Mesenteric fat pad (tissue), 1 donor: ENCODE results near the gene ZNF766. TPM values are rescaled to one million over a fixed set of nuclear protein-coding genes. Genes with fewer than 3 reads are reported as not detected.
"Not testable (repeated sequence)": the region's sequence is repeated elsewhere in the genome, so short reads cannot be mapped to it uniquely, and the experiment has no call there.

ENCODE experiments used
- DNase-seq: peaks from one replicate; pipeline ENCODE4 v3.0.0-alpha.2; 2020; ENCODE audit warnings: low spot score
- total RNA-seq: library from RNA; stranded (reverse); fragmentation: NEBNext Ultra II Directional; extraction: Animal tissue kit (Norgen Biotek cat#: 25700); gene quantifications from one replicate; pipeline ENCODE4 v1.2.1, GENCODE V29; 2021
- donor health status: DM: yes; HTN: yes; CAD: no.

Gene ZNF766
- total RNA-seq, 1 donor from 2014 or later, result 10.1 TPM

- no peak for DNase-seq
These were observed 4.8 kb downstream of the ZNF766 start for GRCh38 chr19:52274191-52274590.

GRCh38 chr19:52275988-52276387 is 6.6 kb downstream of the ZNF766 start:
- DNase-seq, result no peak

DNA sequence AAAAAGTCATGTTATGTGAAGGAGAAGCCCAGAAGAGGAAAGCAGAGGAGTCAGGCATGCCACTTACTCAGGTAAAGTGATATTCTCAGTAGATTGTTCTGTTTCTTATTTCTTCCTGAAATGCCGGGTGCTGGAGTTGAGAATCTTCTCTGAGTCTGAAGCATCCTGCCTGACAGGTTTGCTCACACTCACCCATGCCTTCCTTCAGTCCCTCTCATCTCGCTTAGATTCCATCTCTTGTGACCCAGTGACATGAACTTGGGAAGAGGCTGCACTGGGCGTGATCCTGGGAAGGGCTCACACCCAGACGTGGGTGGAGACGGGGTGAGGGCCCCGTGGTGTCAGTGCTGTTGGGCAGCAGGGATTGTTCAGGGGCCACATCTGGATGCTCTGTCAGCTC is 8.1 kb downstream of the ZNF766 start:
- DNase-seq, result no peak

DNA sequence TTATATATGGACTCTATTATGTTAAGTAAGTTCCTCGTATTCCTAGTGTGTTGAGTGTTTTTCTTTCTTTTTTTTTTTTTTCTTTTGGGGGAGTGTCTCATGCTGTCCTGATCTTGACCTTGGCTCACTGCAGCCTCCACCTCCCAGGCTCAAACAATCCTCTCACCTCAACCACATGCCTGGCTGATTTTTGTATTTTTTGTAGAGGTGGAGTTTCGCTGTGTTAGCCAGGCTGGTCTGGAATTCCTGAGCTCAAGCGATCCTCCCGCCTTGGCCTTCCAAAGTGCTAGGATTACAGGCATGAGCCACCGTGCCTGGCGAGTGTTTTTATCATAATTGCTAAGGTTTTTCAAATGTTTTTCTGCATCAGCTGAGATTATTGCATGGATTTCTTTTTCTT is 16.9 kb downstream of the ZNF766 start:
- DNase-seq, result no peak

DNA sequence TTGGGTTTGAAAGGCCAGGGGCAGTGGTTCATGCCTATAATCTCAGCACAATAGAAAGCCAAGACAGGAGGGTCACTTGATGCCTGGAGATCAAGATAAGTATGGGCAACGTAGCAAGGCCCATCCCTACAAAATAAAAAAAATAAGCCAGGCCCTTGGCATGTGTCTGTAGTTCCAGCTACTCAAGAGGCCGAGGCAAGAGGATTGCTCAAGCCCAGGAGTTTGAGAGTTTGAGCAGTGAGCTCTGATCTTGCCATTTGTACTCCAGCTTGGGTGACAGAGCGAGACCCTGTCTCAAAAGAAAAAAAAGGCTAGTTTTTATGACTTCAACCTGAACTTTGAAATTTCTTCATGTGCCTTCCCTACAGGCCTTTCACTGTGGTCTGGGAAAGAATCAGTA is 22.4 kb downstream of the ZNF766 start:
- DNase-seq, result no peak

- not testable (repeated sequence) for DNase-seq
These were observed 23.6 kb downstream of the ZNF766 start for GRCh38 chr19:52292946-52293345.

DNA sequence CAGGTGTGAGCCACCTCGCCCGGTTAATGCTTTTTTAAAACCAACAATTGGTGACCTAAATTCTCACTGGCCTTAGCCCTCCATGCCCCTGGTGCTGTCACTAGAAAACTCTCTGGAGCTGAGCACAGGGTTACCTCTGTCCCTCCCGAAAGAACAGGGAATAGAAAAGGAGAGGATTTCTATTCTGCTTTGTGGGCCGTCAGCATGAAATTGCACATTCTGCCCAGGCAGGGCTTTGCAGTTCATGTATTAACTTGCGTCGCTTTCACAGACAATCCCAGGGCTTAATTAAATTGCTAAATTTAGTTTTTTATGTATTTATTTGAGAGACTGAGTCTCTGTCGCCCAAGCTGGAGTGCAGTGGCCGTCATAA is 27.0 kb downstream of the ZNF766 start:
- DNase-seq, result no peak

- peak; percentile 94 for DNase-seq
These were observed 27.6 kb downstream of the ZNF766 start, which contains the start of gene ZNF480 for GRCh38 chr19:52296773-52297600. TSS of gene ZNF480 (plus strand) at chr19:52297169. CDS start at chr19:52300413, 3,244 bp downstream.

DNA sequence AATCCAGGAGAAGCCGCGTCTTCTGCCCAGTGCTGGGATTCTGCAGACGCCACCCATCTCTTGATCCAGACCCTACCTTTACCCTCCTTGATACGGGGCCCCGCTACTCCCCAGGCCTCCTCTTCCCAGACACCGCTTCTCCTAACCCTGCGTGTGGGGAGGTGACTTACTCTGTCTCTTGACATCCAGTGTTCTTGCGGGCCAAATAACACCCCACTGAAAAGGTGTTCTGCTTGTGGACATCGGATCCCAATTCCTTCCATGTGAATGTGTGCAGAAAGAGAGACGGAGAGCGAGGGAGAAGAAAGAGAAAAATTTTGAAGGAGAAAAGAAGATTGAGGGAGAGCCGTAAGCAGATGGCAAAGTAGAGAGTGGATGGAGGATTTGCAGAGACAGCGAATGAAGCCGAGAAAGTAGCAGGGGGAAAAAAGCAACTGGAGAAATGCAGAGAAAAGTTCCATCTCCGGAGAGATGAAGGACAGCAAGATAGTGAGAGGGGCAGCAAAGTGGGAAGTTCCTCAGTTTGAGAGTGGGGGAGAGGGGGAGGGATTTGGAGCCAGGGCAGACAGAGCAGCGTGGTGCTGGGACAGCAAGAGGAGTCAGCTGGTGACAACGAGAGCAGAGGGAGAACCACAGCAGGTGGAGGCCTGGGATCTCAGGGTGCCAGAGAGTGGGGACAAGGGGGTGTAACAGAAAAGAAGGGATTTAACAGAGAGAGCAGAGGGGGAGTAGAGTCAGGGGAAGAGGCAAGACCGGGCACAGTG is 28.4 kb downstream of the ZNF766 start:
- no peak for DNase-seq

DNA sequence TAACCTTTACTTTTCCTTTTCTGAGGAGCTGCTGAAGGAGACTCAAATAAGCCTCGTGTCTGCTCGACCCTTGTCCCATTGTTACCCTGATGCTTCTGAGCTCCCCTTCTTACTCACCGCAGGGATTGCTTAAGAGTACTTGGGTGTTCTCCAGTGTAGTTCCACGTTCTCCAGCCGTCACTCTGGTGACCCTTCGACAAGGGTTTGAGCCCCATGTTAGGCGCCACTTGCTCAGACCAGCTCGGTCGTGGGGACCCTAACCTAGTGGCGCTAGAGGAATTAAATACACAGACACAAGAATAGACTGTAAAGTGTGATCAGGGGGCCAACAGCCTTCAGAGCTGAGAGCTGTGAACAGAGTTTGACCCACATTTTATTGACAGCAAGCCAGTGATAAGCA is 37.9 kb downstream of the ZNF766 start:
- no peak for DNase-seq

DNA sequence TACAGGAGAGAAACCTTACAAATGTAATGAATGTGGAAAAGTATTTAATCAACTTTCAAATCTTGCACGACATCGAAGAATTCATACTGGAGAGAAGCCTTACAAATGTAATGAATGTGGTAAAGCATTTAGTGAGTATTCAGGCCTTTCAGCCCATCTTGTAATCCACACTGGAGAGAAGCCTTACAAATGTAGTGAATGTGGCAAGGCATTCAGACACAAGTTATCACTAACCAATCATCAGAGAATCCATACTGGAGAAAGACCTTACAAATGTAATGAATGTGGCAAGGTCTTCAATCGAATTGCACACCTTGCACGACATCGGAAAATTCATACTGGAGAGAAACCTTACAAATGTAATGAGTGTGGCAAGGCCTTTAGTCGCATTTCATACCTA is 53.0 kb downstream of the ZNF766 start:
- DNase-seq, result no peak

- no peak for DNase-seq
These were observed 62.4 kb downstream of the ZNF766 start for GRCh38 chr19:52331757-52332156.

DNA sequence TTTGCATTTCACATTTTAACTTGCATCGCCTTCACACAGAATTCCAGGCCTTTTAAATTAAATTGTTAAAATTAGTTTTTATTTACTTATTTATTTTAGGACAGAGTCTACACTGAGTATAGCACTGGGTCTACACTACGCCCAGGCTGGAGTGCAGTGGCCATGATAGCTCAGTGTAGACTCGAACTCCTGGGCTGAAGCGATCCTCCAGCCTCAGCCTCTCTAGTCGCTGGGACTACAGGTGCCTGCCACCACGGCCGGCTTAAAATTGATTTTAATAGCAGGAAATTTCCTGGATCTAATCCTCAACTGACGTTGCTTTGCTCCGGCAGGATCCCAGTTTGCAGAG is 66.4 kb downstream of the ZNF766 start:
- no peak for DNase-seq

DNA sequence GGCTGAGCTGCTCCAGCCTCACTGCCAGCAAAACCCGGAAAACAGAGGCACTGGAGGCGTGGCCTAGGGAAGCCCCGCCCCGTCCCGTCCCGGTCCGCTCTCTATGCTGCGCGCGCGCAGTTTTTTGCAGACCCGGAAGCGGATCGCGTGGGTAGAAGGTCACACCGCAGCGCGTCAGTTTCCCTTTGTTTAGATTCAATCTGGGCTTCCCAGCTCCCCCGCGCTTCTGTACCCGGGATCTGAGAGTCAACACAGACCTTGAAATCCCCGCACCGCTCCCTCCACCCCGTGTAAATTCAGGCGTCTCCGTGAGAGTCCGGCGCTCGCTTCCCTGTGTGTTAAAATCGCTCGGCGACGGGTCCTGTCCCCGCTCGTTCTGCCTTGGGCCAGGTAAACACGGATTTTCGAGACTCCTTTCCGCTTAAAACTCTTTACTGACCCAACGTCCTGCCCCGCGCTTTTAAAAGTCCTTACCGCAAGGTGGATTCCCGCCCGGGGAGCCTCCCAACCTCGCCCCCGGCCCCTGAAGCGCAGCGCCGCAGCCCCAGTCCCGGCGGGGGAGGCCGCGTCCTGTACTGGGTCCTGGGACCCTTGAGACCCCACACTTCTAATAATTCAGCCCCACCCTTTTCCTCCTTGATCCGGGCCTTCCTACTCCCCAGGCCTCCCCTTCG is 66.9 kb downstream of the ZNF766 start, which contains the start of gene ZNF610:
TSS of gene ZNF610 (plus strand) at position 127 of the 674 bp plus-strand sequence. CDS start 12,930 bp downstream, outside the sequence.
- peak; percentile 96 for DNase-seq

GRCh38 chr19:52336791-52337381 is 67.5 kb downstream of the ZNF766 start:
- DNase-seq, result no peak

DNA sequence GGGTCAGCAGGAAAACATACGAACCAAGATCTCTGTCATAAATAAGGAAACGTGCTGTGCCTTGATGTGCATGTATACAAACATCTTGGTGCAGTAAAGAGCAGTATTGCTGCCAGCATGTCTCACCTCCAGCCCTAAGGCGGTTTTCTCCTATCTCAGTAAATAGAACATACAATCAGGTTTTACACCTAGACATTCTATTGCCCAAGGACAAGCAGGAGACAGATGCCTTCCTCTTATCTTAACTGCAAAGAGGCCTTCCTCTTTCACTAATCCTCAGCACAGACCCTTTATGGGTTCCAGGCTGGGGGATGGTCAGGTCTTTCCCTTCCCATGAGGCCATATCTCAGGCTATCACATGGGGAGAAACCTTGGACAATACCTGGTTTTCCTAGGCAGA is 69.6 kb downstream of the ZNF766 start:
- not testable (repeated sequence) for DNase-seq

DNA sequence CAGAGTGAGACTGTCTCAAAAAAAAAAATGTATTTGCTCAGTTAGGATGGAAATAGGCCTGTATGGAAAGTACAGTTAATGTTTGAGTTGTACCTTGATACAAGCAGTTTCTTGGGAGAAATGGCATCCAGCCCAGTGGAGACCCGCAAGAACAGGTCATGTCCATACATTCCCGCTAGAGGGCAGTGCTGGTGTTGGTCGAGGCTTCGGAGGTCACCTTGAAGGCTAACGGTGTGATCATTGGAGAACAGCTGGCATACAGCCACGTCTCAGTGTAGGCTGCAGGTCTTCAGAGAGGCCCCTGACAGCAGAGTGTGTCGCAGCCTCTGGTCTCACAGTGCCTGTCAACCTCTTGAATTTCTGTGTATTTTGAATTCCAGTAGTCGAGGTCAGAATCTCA is 74.2 kb downstream of the ZNF766 start:
- DNase-seq, result no peak

GRCh38 chr19:52345162-52345561 is 75.8 kb downstream of the ZNF766 start:
- DNase-seq, result no peak
